ENCODE data around the gene DCX.

Gene DCX

DNA sequence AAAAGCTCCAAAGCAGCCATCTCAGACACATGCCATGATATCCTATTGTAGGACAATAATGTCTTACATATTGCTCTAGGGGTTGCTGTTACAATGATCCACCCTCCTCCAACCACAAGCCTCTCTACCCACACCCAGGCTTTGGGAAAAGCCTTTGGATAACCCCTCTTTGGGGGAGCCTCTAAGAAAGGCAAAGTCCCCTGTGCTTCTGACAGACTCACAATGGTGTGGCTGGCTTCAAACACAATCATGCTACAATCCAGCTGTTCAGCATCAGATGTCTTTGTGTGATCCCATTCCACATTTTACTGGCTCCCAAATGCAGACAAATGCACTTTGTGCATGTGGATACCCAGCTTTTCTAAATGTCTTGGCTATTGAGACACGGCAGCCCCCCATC lies 75.9 kb downstream of the DCX start:
- no peak for DNase-seq
- Histone ChIP-seq H3K4me1 (ENCODE audit: insufficient read depth, low read length) (no peaks in the 10 kb centered on the region), H3K9ac (ENCODE audit: low read depth, low read length) (no peak overlapping the region), H2AFZ (ENCODE audit: low read depth, low read length) (no peak overlapping the region), H4K20me1 (ENCODE audit: insufficient read depth, low read length) (no peaks in the 10 kb centered on the region), H3K27me3 (ENCODE audit: insufficient read depth, low read length, poor library complexity) (no peaks in the 10 kb centered on the region), H3K4me2 (ENCODE audit: insufficient read depth, low read length) (no peak overlapping the region), H3K36me3 (ENCODE audit: insufficient read depth, low read length) (no peaks in the 10 kb centered on the region), H3K79me2 (ENCODE audit: insufficient read depth, low read length) (no peaks in the 10 kb centered on the region), H3K27ac (ENCODE audit: low read length) (no peak overlapping the region), H3K4me3 (ENCODE audit: low read depth in 1 of 2, low read length in 2 of 2) (no peak overlapping the region), H3K9me3 (ENCODE audit: insufficient read depth, low read length, severe bottlenecking) (no peaks in the 10 kb centered on the region)
- TF ChIP-seq, protein P1, sequence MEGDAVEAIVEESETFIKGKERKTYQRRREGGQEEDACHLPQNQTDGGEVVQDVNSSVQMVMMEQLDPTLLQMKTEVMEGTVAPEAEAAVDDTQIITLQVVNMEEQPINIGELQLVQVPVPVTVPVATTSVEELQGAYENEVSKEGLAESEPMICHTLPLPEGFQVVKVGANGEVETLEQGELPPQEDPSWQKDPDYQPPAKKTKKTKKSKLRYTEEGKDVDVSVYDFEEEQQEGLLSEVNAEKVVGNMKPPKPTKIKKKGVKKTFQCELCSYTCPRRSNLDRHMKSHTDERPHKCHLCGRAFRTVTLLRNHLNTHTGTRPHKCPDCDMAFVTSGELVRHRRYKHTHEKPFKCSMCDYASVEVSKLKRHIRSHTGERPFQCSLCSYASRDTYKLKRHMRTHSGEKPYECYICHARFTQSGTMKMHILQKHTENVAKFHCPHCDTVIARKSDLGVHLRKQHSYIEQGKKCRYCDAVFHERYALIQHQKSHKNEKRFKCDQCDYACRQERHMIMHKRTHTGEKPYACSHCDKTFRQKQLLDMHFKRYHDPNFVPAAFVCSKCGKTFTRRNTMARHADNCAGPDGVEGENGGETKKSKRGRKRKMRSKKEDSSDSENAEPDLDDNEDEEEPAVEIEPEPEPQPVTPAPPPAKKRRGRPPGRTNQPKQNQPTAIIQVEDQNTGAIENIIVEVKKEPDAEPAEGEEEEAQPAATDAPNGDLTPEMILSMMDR (IDR thresholded peaks at IDR 0.05; ENCODE audit: borderline replicate concordance, extremely low read depth, low read length, poor library complexity, severe bottlenecking), result no peak
- TF ChIP-seq EZH2 (IDR thresholded peaks at IDR 0.05; ENCODE audit: borderline replicate concordance, low read depth, low read length, severe bottlenecking), result no peak
- ATAC-seq (ENCODE audit: insufficient read depth, low read depth), result no peak

DNA sequence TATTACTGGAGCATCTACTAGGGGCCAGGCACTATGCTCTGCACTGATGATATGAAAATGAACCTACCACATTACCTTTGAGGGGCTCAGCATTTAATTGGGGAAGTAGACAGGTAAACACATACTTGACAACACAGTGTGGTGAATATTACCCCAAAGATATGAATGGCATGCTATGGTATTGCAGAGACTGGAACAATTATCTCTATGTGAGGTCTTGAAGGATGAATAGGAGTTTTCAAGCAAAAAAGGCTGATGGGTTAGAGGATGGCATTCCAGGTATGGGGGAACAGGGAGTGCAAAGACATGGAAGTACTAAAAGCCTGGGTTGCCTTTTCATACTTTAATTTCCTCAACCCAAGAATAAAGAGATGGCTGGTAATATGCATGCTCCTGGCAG lies 82.6 kb downstream of the DCX start:
- ATAC-seq (ENCODE audit: insufficient read depth, low read depth), result no peak
- no peak for TF ChIP-seq EZH2 (IDR thresholded peaks at IDR 0.05; ENCODE audit: borderline replicate concordance, low read depth, low read length, severe bottlenecking)
- TF ChIP-seq, protein P1 (IDR thresholded peaks at IDR 0.05; ENCODE audit: borderline replicate concordance, extremely low read depth, low read length, poor library complexity, severe bottlenecking), result no peak
- Histone ChIP-seq H3K27me3 (ENCODE audit: insufficient read depth, low read length, poor library complexity) (no peaks in the 10 kb centered on the region), H3K36me3 (ENCODE audit: insufficient read depth, low read length) (no peaks in the 10 kb centered on the region), H3K9ac (ENCODE audit: low read depth, low read length) (no peak overlapping the region), H3K79me2 (ENCODE audit: insufficient read depth, low read length) (no peaks in the 10 kb centered on the region), H3K9me3 (ENCODE audit: insufficient read depth, low read length, severe bottlenecking) (no peaks in the 10 kb centered on the region), H3K27ac (ENCODE audit: low read length) (no peak overlapping the region), H2AFZ (ENCODE audit: low read depth, low read length) (no peak overlapping the region), H3K4me1 (ENCODE audit: insufficient read depth, low read length) (no peaks in the 10 kb centered on the region), H4K20me1 (ENCODE audit: insufficient read depth, low read length) (no peaks in the 10 kb centered on the region), H3K4me2 (ENCODE audit: insufficient read depth, low read length) (no peak overlapping the region), H3K4me3 (ENCODE audit: low read depth in 1 of 2, low read length in 2 of 2) (no peak overlapping the region)
- DNase-seq, result no peak

DNA sequence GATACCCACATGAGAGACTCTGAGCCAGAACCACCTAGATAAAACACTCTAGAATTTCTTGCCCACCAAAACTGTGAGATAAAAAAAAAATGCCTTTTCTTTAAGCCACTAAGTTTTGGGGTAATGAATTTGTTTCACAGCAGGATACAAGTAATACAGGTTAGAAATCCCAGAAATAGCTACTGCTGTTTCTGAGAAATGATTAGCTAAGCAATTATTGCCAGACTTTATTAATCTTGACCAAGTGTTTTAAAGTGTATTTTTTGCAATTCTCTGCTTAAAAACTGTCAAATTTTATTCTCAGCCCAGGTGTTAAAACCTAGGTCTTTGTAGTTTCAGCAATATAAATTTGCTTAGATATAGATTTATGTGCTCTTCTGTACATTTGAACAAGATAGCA lies 83.1 kb downstream of the DCX start:
- Histone ChIP-seq H3K9me3 (ENCODE audit: insufficient read depth, low read length, severe bottlenecking) (no peaks in the 10 kb centered on the region), H2AFZ (ENCODE audit: low read depth, low read length) (no peak overlapping the region), H3K4me3 (ENCODE audit: low read depth in 1 of 2, low read length in 2 of 2) (no peak overlapping the region), H3K4me2 (ENCODE audit: insufficient read depth, low read length) (no peak overlapping the region), H3K36me3 (ENCODE audit: insufficient read depth, low read length) (no peaks in the 10 kb centered on the region), H3K9ac (ENCODE audit: low read depth, low read length) (no peak overlapping the region), H3K79me2 (ENCODE audit: insufficient read depth, low read length) (no peaks in the 10 kb centered on the region), H3K4me1 (ENCODE audit: insufficient read depth, low read length) (no peaks in the 10 kb centered on the region), H4K20me1 (ENCODE audit: insufficient read depth, low read length) (no peaks in the 10 kb centered on the region), H3K27ac (ENCODE audit: low read length) (no peak overlapping the region), H3K27me3 (ENCODE audit: insufficient read depth, low read length, poor library complexity) (no peaks in the 10 kb centered on the region)
- TF ChIP-seq, protein P1 (IDR thresholded peaks at IDR 0.05; ENCODE audit: borderline replicate concordance, extremely low read depth, low read length, poor library complexity, severe bottlenecking), result no peak
- no peak for TF ChIP-seq EZH2 (IDR thresholded peaks at IDR 0.05; ENCODE audit: borderline replicate concordance, low read depth, low read length, severe bottlenecking)
- DNase-seq (no peak), ATAC-seq (ENCODE audit: insufficient read depth, low read depth) (no peak)
